ENCODE data around the gene TALDO1. TPM values are rescaled to one million over a fixed set of nuclear protein-coding genes. Genes with fewer than 3 reads are reported as not detected.
A peak's percentile ranks its signal among the peaks of the same experiment; 100 is the strongest.

Gene TALDO1
- total RNA-seq, 6 donors from 2014 or later = 163 to 313 (median 217) TPM

DNA sequence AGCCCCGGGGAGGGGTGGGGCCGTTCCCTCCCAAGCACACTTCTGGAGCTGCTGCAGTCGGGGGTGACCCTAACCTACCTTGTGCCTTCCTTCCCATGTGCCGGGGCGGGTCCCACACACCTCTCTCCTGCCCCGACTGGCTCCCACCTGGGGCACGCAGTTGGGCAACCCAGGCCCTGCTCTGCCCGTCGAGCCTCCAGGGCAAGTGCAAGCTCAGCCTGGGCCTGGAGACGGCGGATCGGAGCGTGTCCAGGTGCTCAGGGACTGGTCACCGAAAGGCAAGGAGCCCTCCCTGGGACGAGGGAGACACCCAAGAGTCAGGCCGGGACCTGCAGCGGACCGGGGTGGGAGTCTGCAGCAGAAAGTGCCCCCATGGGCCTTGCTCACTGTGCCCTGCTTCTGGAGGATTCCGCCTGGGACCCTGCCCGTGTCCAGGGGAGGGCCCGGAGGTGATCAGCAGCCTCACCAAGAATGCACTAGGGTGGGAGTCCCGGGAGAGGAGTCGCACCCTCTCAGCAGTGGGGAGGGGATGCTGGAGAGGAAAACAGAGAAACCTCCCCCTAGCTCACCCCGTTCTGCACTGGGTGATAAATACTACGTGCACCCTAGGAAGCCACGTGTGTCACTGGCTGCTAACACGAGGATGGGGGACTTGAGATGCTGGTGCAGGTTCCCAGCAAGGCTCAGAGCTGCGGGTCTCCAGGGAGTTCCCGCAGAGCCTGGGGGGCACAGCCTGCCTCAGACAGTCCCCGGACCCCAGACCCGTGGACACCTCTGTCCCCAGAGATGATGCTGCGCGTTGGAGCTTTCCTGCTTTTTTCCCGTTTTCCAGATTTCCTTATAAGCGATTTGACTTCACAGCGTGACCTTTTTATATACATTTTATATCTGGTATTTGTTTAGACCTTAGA is 35.3 kb downstream of the TALDO1 start:
- peaks cover 8 to 20% (median 17%) of the 10 kb centered on the region in 4 donors for H3K4me1 ChIP-seq
- ATAC-seq (ENCODE audit: low FRiP score in 2 of 2) (no peak), DNase-seq (peak in 1 of 2 donors; percentile 66)
- TF ChIP-seq EP300 (IDR thresholded peaks at IDR 0.05) = no peak
- TF ChIP-seq, protein P1, sequence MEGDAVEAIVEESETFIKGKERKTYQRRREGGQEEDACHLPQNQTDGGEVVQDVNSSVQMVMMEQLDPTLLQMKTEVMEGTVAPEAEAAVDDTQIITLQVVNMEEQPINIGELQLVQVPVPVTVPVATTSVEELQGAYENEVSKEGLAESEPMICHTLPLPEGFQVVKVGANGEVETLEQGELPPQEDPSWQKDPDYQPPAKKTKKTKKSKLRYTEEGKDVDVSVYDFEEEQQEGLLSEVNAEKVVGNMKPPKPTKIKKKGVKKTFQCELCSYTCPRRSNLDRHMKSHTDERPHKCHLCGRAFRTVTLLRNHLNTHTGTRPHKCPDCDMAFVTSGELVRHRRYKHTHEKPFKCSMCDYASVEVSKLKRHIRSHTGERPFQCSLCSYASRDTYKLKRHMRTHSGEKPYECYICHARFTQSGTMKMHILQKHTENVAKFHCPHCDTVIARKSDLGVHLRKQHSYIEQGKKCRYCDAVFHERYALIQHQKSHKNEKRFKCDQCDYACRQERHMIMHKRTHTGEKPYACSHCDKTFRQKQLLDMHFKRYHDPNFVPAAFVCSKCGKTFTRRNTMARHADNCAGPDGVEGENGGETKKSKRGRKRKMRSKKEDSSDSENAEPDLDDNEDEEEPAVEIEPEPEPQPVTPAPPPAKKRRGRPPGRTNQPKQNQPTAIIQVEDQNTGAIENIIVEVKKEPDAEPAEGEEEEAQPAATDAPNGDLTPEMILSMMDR (IDR thresholded peaks at IDR 0.05) = no peak
- TF ChIP-seq POLR2AphosphoS5 (IDR thresholded peaks at IDR 0.05) = no peak
- no peak for TF ChIP-seq POLR2A (IDR thresholded peaks at IDR 0.05)
- H3K36me3 ChIP-seq = no peaks in the 10 kb centered on the region
- H3K9me3 ChIP-seq = no peaks in the 10 kb centered on the region
- H3K27ac ChIP-seq = no peak overlapping the region
- no peaks in the 10 kb centered on the region for H3K27me3 ChIP-seq
- 78 to 92% methylated on average over 28 to 34 of the region's 36 CpGs for WGBS, 2 donors
- no peak overlapping the region for H3K4me3 ChIP-seq

GRCh38 chr11:783581-784015 is 36.3 kb downstream of the TALDO1 start:
- WGBS, 2 donors = 50 to 58% methylated on average over 24 of the region's 24 CpGs
- H3K4me1 ChIP-seq = peaks cover 7 to 13% (median 10%) of the 10 kb centered on the region in 4 donors
- DNase-seq (peak; percentile 89 to 91), ATAC-seq (ENCODE audit: low FRiP score in 2 of 2) (peak; percentile 82 to 87)
- H3K27ac ChIP-seq = peak overlapping the region in 1 of 4 donors; percentile 24
- TF ChIP-seq POLR2AphosphoS5 (IDR thresholded peaks at IDR 0.05) = peak in 1 of 2 donors; percentile 17
- TF ChIP-seq, protein P1 (IDR thresholded peaks at IDR 0.05) = peak; percentile 47 to 76 (median 61)
- no peak for TF ChIP-seq EP300 (IDR thresholded peaks at IDR 0.05)
- TF ChIP-seq POLR2A (IDR thresholded peaks at IDR 0.05) = peak in 1 of 4 donors; percentile 38
- no peaks in the 10 kb centered on the region for H3K36me3 ChIP-seq
- no peaks in the 10 kb centered on the region for H3K9me3 ChIP-seq
- no peak overlapping the region for H3K4me3 ChIP-seq
- H3K27me3 ChIP-seq = peaks cover 0 to 6% (median 0%) of the 10 kb centered on the region in 4 donors

DNA sequence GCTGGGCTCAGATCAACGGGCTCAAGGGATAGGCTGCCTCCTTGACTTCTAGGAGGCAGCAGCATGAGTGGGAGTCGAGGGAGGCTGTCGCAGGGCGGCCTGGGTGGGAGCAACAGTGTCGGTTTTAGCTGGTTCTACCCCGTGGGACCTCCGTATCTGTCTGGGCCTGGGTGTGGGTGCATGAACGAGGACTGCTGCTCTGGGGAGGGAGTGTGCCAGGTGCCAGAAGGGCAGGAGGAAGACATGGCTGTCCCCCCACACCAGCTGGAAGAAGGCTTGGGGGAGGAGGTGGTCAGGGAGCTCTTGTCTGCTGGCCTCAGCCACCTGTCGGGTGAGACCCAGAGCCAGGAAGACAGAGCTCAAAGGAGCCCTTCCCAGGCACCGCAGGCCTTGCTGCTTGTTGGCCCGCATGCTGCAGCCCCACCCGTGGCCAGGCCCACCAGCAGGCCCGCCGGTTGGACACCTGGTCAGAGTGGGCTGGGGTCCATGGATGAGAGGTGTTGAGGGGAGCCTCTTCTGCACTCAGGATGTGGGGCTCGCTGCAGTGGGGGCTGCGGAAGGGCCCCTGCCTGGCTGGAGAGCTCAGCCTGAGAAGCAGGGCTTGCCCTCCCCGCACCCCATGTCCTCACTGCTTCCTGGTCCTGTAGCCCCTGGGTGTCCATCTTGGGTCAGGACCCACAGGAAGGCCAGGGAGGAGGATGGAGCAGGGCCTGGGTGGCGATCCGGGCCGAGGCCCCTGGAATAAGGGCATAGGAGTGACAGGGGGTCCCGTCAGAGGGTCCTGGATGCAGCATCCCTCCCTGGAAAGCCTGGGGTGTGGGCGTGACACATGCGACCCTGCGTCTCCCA is 39.2 kb downstream of the TALDO1 start:
- Histone ChIP-seq H3K27ac (no peak overlapping the region), H3K4me3 (no peak overlapping the region), H3K27me3 (peaks cover 0 to 22% (median 10%) of the 10 kb centered on the region in 4 donors), H3K36me3 (peaks cover 1 to 4% (median 3%) of the 10 kb centered on the region in 4 donors), H3K9me3 (no peaks in the 10 kb centered on the region), H3K4me1 (peaks cover 0 to 13% (median 11%) of the 10 kb centered on the region in 4 donors)
- ATAC-seq (ENCODE audit: low FRiP score in 2 of 2) = no peak
- DNase-seq = peak in 1 of 2 donors; percentile 73
- WGBS, 2 donors = 83 to 91% methylated on average over 19 to 20 of the region's 24 CpGs
- TF ChIP-seq, protein P1 (IDR thresholded peaks at IDR 0.05) = no peak
- TF ChIP-seq POLR2AphosphoS5 (IDR thresholded peaks at IDR 0.05) (no peak), EP300 (IDR thresholded peaks at IDR 0.05) (no peak), POLR2A (IDR thresholded peaks at IDR 0.05) (no peak)

DNA sequence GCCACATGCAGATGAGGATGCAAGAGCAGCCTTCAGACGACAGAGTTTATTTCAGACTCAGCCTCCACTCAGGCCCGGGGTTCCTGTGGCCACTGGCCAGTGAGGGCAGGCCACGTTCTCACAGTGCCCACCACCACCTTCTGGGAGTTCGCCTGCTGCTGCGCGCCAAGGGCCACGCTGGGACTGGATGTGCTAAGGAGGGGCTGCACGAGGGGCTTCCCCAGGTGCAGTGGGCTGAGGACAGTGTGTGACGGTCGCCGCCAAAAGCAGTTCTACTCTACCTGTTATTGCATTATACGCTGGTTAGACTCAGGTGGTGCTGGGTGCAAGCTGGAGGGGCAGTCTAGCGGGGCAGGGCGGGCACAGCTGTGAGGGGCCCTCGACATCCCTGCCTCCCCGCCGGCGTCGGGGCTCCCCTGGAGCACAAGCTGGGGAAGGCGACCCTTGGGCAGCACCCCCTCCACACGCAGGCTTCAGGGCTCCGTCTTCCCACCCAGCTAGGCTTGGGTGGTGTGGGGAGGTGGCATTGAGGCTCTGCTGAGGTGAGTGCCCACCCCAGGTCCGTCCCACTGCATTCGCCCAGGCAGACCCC is 39.9 kb downstream of the TALDO1 start:
- peaks cover 0 to 13% (median 11%) of the 10 kb centered on the region in 4 donors for H3K4me1 ChIP-seq
- peak in 1 of 2 donors; percentile 82 for DNase-seq
- no peak overlapping the region for H3K4me3 ChIP-seq
- H3K27me3 ChIP-seq = peaks cover 0 to 22% (median 10%) of the 10 kb centered on the region in 4 donors
- WGBS, 2 donors = 53 to 90% methylated on average over 3 to 24 of the region's 24 CpGs
- TF ChIP-seq POLR2A (IDR thresholded peaks at IDR 0.05) = no peak
- no peak for TF ChIP-seq EP300 (IDR thresholded peaks at IDR 0.05)
- TF ChIP-seq, protein P1 (IDR thresholded peaks at IDR 0.05) = no peak
- no peak for TF ChIP-seq POLR2AphosphoS5 (IDR thresholded peaks at IDR 0.05)
- ATAC-seq (ENCODE audit: low FRiP score in 2 of 2) = no peak
- no peak overlapping the region for H3K27ac ChIP-seq
- H3K9me3 ChIP-seq = no peaks in the 10 kb centered on the region
- peaks cover 3 to 12% (median 10%) of the 10 kb centered on the region in 4 donors for H3K36me3 ChIP-seq
